GM12864 (cell line): ENCODE data around the gene FGA.

Experiments
- DNase-seq: peaks from one replicate; pipeline ENCODE4 v3.0.0-alpha.2; 2011; ENCODE audit warnings: low read depth
- H3K4me3 ChIP-seq: 2 replicates; pipeline ENCODE4 v1.5.1; 2011; ENCODE audit warnings: mild to moderate bottlenecking, low read depth, low read length, control low read depth
- CTCF ChIP-seq: IDR thresholded peaks from 2 replicates; pipeline ENCODE4 v1.5.1; 2011; ENCODE audit warnings: low read depth, mild to moderate bottlenecking, moderate library complexity, low read length, control low read depth, inconsistent platforms; ENCODE audit errors: missing control alignments

FGA gene

DNA sequence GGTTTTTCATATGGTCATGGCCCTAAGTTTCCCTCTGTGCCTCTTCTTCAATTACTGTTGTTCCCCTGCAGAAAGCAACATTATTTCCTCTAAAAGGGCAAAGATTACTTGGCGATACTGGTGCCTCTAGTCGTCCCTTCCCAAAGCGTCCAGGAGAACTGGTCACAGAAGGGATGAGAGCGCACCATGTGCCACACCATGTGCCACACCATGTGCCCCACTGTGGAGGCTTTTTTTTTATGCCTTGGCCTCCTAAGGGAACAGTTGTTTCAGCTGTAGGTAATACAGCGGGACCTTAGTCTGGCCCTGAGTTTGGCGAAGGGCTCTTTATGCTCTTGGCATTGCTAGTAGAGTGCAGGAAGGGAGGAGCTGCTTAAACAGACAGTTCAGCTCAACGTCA is 33.5 kb upstream of the FGA start:
- no peak for DNase-seq
- TF ChIP-seq CTCF: no peak
- no peak overlapping the region for H3K4me3 ChIP-seq

DNA sequence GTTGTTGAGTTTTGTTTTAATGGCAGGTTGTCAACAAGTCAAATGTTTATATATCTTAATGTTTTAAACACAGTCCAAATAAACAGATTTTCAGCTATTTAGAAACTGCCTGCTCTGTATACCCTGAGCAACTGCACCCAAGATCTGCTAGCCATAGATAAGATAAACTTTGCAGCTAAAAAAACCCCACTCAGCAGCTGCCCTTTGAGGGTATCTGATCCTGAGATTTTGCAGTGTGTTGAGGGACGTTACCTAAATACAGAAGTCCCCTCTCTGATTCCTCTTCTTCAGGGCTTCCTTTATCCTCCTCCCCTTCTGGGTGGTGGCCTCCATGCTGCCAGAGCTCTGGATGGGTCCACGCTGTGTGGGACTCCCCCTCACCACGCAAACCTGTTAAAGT is 32.9 kb upstream of the FGA start:
- no peak for TF ChIP-seq CTCF
- no peak overlapping the region for H3K4me3 ChIP-seq
- DNase-seq: no peak

- no peak overlapping the region for H3K4me3 ChIP-seq
- TF ChIP-seq CTCF: peak; percentile 57
- peak; percentile 18 for DNase-seq
Observed at GRCh38 chr4:154622598-154622997, 32.1 kb upstream of the FGA start.

- TF ChIP-seq CTCF: no peak
- H3K4me3 ChIP-seq: no peak overlapping the region
- DNase-seq: no peak
Observed at GRCh38 chr4:154620111-154620510, 29.6 kb upstream of the FGA start.

GRCh38 chr4:154618708-154619315 is 28.3 kb upstream of the FGA start:
- TF ChIP-seq CTCF: peak; percentile 71
- peak; percentile 22 for DNase-seq
- H3K4me3 ChIP-seq: no peak overlapping the region

GRCh38 chr4:154617820-154618317 is 27.3 kb upstream of the FGA start:
- TF ChIP-seq CTCF: no peak
- H3K4me3 ChIP-seq: no peak overlapping the region
- DNase-seq: no peak

GRCh38 chr4:154616731-154617130 is 26.2 kb upstream of the FGA start:
- H3K4me3 ChIP-seq: no peak overlapping the region
- no peak for TF ChIP-seq CTCF
- peak; percentile 45 for DNase-seq
